Stimulated activated CD4-positive, alpha-beta T cell treated with anti-CD3 and anti-CD28 coated beads, Interleukin-4, amount 100 ng/mL, for 48 hours (primary cell): ENCODE measurements around the gene NPC1.

ENCODE experiments used
- DNase-seq, 2 donors: peaks; one replicate each; pipeline ENCODE4 v3.0.0-alpha.2; 2020; ENCODE audit warnings: low read depth in 2 of 2

Gene NPC1

GRCh38 chr18:23487738-23488570, 98.4 kb downstream of the NPC1 start:
- DNase-seq = no peak

- no peak for DNase-seq
Observed at GRCh38 chr18:23485386-23485785, 100.9 kb downstream of the NPC1 start.

GRCh38 chr18:23484561-23485182, 101.6 kb downstream of the NPC1 start:
- no peak for DNase-seq
